PC-3 (cell line): Measurements from ENCODE around the gene PPP1R16B. TPM values are rescaled to one million over a fixed set of nuclear protein-coding genes. Genes with fewer than 3 reads are reported as not detected.
"Not testable (repeated sequence)": the region's sequence is repeated elsewhere in the genome, so short reads cannot be mapped to it uniquely, and the experiment has no call there.

Experiments used
- ATAC-seq: fragments of 200-7000 bp; cut with Tn5 transposase; 2 replicates; pipeline ENCODE4 v1.9.1; 2020; ENCODE audit warnings: mild to moderate bottlenecking, moderate library complexity
- BruUV-seq: library from RNA; stranded (reverse); fragments of 400-500 nt; replicated peaks from 2 replicates; lab custom pipeline; 2021; lab: Mats Ljungman, UMichigan
- CTCF ChIA-PET: fragments of 300-600 bp; sonication (Branson Sonifier 250); formaldehyde crosslinking; loops from one replicate; lab custom pipeline; 2022; ENCODE audit warnings: antibody characterized with exemption; lab: Charles Lee
- POLR2A ChIA-PET: fragments of 300-600 bp; sonication (Branson Sonifier 250); formaldehyde crosslinking; loops from one replicate; lab custom pipeline; 2022; ENCODE audit warnings: antibody characterized with exemption; ENCODE audit not compliant: unreplicated experiment; lab: Charles Lee
- DNase-seq: peaks from one replicate; pipeline ENCODE4 v3.0.0-alpha.2; 2015
- H2AFZ ChIP-seq: fragments of 300-600 bp; sonication (generic); 2 replicates; pipeline ENCODE4 v1.6.0; 2016; ENCODE audit warnings: antibody characterized with exemption, low read length
- H3F3A ChIP-seq: fragments of 300-600 bp; sonication (generic); one replicate; pipeline ENCODE4 v1.6.0; 2017; ENCODE audit warnings: antibody characterized with exemption, low read length, control low read depth, mild to moderate bottlenecking; ENCODE audit not compliant: unreplicated experiment
- H3K27ac ChIP-seq: fragments of 300-600 bp; sonication (generic); 2 replicates; pipeline ENCODE4 v1.5.1; 2016; ENCODE audit warnings: mild to moderate bottlenecking, low read length
- H3K27me3 ChIP-seq: fragments of 300-600 bp; sonication (generic); 2 replicates; pipeline ENCODE4 v1.6.1; 2016; ENCODE audit warnings: low read length, mixed read lengths
- H3K36me3 ChIP-seq: fragments of 300-600 bp; sonication (generic); 2 replicates; pipeline ENCODE4 v1.6.1; 2016; ENCODE audit warnings: low read depth, mixed run types, low read length, mixed read lengths
- H3K4me1 ChIP-seq: fragments of 300-600 bp; sonication (generic); 2 replicates; pipeline ENCODE4 v1.5.1; 2016; ENCODE audit warnings: low read length; ENCODE audit not compliant: insufficient read depth
- H3K4me2 ChIP-seq: fragments of 300-600 bp; sonication (generic); 2 replicates; pipeline ENCODE4 v1.6.0; 2016; ENCODE audit warnings: low read length
- H3K4me3 ChIP-seq: fragments of 300-600 bp; sonication (generic); 2 replicates; pipeline ENCODE4 v1.5.1; 2016; ENCODE audit warnings: mild to moderate bottlenecking, low read length, mixed read lengths
- H3K79me2 ChIP-seq: fragments of 300-600 bp; sonication (generic); 2 replicates; pipeline ENCODE4 v1.6.1; 2017; ENCODE audit warnings: low read length, mixed read lengths
- H3K9ac ChIP-seq: fragments of 300-600 bp; sonication (generic); 2 replicates; pipeline ENCODE4 v1.6.0; 2016; ENCODE audit warnings: mild to moderate bottlenecking, low read length
- H3K9me2 ChIP-seq: fragments of 300-600 bp; sonication (generic); replicated peaks from 2 replicates; pipeline ENCODE4 v1.6.1; 2016; ENCODE audit warnings: mixed run types, low read length, mixed read lengths
- H3K9me3 ChIP-seq: fragments of 300-600 bp; sonication (generic); 2 replicates; pipeline ENCODE4 v1.6.1; 2016; ENCODE audit warnings: low read length, mixed read lengths
- H4K20me1 ChIP-seq: fragments of 300-600 bp; sonication (generic); 2 replicates; pipeline ENCODE4 v1.6.1; 2016; ENCODE audit warnings: low read length, mixed read lengths
- EZH2 ChIP-seq: fragments of 300-600 bp; sonication (generic); IDR thresholded peaks from one replicate; pipeline ENCODE4 v1.6.1; 2017; ENCODE audit warnings: antibody characterized with exemption, mild to moderate bottlenecking, low read length; ENCODE audit not compliant: unreplicated experiment
- EZH2phosphoT487 ChIP-seq: fragments of 300-600 bp; sonication (generic); IDR thresholded peaks from 2 replicates; pipeline ENCODE4 v1.6.1; 2018; ENCODE audit warnings: mild to moderate bottlenecking, antibody characterized with exemption, low read length, borderline replicate concordance
- intact Hi-C: fragments of 100-400 bp; cut with micrococcal nuclease; formaldehyde crosslinking; loops from 2 replicates; pipeline ENCODE4 v1.9.0; 2023
- total RNA-seq: library from RNA; depleted of rRNA; stranded (reverse); fragments of >200 nt; gene quantifications from 2 replicates; pipeline ENCODE4 v1.2.3, GENCODE V29; 2014
- TF ChIP-seq, protein P1 (sequence below): fragments of 300-600 bp; sonication (generic); conservative IDR thresholded peaks from 2 replicates; pipeline ENCODE4 v1.5.1; 2017; ENCODE audit warnings: antibody characterized with exemption, low read depth, mild to moderate bottlenecking, low read length

The PPP1R16B gene
- total RNA-seq, 1 experiment from 2014 or later, result 0.04 TPM

DNA sequence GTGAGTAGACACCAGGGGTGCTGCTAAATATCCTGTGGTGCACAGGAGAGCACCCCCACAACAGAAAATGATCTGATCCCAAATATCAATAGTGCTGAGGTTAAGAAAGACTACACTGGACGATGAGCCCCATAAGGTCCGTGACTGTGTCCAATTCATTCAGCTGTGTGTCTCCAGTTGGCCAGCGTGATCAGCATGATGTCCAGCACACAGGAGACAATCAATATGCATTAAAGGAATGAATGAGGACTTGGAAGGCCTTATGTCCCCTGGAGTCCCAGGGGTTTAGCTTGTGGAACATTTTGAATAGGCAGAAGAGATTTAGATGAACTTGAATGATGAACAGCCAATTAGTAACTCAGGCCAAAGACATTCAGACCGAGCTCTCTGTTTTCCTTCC, 6.3 kb downstream of the PPP1R16B start:
- ChIA-PET CTCF (no interaction called here), POLR2A (no interaction called here)
- no peaks in the 10 kb centered on the region for H3K9me3 ChIP-seq
- H2AFZ ChIP-seq, result no peak overlapping the region
- no peak overlapping the region for H3K4me2 ChIP-seq
- intact Hi-C loops, result no loop called here
- no peaks in the 10 kb centered on the region for H3K36me3 ChIP-seq
- peaks cover 78% of the 10 kb centered on the region for H3K27me3 ChIP-seq
- no peaks in the 10 kb centered on the region for H3K79me2 ChIP-seq
- no peak overlapping the region for H3K4me3 ChIP-seq
- H3K27ac ChIP-seq, result no peak overlapping the region
- no peaks in the 10 kb centered on the region for H3K9me2 ChIP-seq
- H3F3A ChIP-seq, result no peaks in the 10 kb centered on the region
- no peaks in the 10 kb centered on the region for H4K20me1 ChIP-seq
- no peaks in the 10 kb centered on the region for H3K4me1 ChIP-seq
- TF ChIP-seq EZH2phosphoT487, result no peak
- TF ChIP-seq, protein P1, sequence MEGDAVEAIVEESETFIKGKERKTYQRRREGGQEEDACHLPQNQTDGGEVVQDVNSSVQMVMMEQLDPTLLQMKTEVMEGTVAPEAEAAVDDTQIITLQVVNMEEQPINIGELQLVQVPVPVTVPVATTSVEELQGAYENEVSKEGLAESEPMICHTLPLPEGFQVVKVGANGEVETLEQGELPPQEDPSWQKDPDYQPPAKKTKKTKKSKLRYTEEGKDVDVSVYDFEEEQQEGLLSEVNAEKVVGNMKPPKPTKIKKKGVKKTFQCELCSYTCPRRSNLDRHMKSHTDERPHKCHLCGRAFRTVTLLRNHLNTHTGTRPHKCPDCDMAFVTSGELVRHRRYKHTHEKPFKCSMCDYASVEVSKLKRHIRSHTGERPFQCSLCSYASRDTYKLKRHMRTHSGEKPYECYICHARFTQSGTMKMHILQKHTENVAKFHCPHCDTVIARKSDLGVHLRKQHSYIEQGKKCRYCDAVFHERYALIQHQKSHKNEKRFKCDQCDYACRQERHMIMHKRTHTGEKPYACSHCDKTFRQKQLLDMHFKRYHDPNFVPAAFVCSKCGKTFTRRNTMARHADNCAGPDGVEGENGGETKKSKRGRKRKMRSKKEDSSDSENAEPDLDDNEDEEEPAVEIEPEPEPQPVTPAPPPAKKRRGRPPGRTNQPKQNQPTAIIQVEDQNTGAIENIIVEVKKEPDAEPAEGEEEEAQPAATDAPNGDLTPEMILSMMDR, result no peak
- TF ChIP-seq EZH2, result no peak
- no TSS peak for BruUV-seq
- ATAC-seq, result no peak
- no peak overlapping the region for H3K9ac ChIP-seq
- DNase-seq, result no peak

DNA sequence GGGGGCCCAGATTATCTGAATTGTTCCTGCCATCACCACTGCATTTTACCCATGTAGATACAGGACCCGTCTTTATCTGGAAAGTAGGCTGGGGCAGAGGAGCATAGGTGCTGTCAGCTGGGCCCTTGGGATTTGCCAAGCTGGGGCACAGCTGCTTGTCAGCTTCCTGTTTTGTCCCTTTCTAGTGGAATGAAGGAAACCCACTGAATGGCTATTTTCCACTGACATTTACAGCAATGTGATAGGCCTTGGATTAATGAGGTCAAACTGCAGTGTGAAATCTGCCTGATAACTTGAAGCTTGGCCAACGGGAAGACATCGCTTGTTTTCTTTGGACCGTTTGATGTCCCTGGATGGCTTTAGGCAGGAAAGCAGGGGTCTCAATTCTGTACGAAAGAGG, 6.7 kb downstream of the PPP1R16B start:
- H3K9me3 ChIP-seq, result no peaks in the 10 kb centered on the region
- ChIA-PET POLR2A (no interaction called here), CTCF (no interaction called here)
- intact Hi-C loops, result no loop called here
- H3F3A ChIP-seq, result no peaks in the 10 kb centered on the region
- no peaks in the 10 kb centered on the region for H3K79me2 ChIP-seq
- TF ChIP-seq EZH2 (no peak), EZH2phosphoT487 (no peak)
- TF ChIP-seq, protein P1, result no peak
- H2AFZ ChIP-seq, result no peak overlapping the region
- H3K9ac ChIP-seq, result no peak overlapping the region
- no peak overlapping the region for H3K4me3 ChIP-seq
- BruUV-seq, result no TSS peak
- H3K27me3 ChIP-seq, result peaks cover 76% of the 10 kb centered on the region
- H3K9me2 ChIP-seq, result no peaks in the 10 kb centered on the region
- no peaks in the 10 kb centered on the region for H3K36me3 ChIP-seq
- no peaks in the 10 kb centered on the region for H3K4me1 ChIP-seq
- no peak overlapping the region for H3K4me2 ChIP-seq
- DNase-seq, result no peak
- H3K27ac ChIP-seq, result no peak overlapping the region
- no peak for ATAC-seq
- no peaks in the 10 kb centered on the region for H4K20me1 ChIP-seq

DNA sequence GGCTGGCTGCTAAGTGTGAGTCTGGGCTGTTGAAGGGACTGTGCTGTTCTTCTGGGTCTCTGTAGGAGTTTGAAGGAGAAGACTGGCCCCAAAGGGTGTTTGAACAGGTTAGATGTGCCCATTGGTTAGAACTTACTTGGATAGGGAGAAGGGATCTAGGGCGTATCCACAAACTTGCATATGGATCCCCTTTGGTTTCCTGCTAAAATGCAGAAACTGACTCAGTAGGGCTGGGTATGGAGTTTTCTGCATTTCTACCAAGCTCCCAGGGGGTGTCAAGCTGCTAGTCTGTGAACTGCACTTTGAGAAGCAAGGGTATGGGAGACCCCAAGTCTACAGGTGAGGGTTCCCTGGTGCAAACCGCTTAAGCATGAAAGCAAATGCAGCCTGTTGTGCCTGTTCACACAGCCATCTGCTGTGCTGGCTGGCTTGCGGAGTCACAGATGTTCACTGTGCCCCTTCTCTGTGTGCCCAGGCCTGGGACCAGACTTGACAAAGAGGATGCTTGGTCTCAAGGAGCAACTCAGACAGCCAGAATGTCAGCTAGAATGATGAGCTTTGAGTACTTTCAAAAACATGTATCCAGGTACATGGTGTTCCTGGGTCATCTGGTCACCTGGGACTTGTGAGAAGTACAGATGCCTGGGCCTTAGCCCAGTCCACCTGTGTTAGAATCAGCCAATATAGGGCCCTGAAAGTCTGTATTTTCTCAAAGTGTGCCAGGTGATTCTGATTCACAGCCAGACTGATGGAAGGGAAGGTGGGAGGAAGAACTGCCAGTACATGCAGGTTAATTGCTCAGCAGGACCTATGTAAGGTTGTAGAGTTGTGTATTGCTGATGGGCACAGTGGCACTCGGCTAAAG, 7.4 kb downstream of the PPP1R16B start:
- intact Hi-C loops, result no loop called here
- Histone ChIP-seq H4K20me1 (no peaks in the 10 kb centered on the region), H3K4me1 (no peaks in the 10 kb centered on the region), H3K27ac (no peak overlapping the region), H3K4me2 (no peak overlapping the region), H3K9me3 (no peaks in the 10 kb centered on the region), H3K36me3 (no peaks in the 10 kb centered on the region), H3K27me3 (peaks cover 71% of the 10 kb centered on the region), H3K79me2 (no peaks in the 10 kb centered on the region), H2AFZ (no peak overlapping the region), H3K9me2 (no peaks in the 10 kb centered on the region), H3K4me3 (no peak overlapping the region), H3K9ac (no peak overlapping the region), H3F3A (no peaks in the 10 kb centered on the region)
- TF ChIP-seq, protein P1, result no peak
- TF ChIP-seq EZH2phosphoT487, result no peak
- no peak for TF ChIP-seq EZH2
- POLR2A ChIA-PET, result no interaction called here
- ATAC-seq, result no peak
- BruUV-seq, result no TSS peak
- DNase-seq, result no peak
- CTCF ChIA-PET, result no interaction called here

DNA sequence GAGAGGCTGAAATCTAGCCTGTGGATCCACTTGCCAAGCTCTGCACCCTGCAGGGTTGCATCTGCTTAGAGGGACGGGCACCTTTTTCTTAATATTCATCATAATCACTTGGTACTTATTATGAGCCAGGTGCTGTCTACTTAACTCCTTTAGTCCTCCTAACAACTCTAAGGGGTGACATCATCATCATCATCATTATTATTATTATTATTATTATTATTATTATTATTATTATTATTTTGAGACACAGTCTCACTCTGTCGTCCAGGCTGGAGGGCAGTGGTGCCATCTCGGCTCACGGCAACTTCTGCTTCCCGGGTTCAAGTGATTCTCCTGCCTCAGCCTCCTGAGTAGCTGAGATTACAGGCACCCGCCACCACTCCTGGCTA, 8.1 kb downstream of the PPP1R16B start:
- H2AFZ ChIP-seq, CTCF ChIA-PET, H3K4me2 ChIP-seq, H3K9me2 ChIP-seq, H3K27ac ChIP-seq, H3K4me3 ChIP-seq, H3K4me1 ChIP-seq, intact Hi-C loops, POLR2A ChIA-PET, H3K9ac ChIP-seq, BruUV-seq, DNase-seq, H3K36me3 ChIP-seq, ATAC-seq, H3F3A ChIP-seq, H4K20me1 ChIP-seq, H3K9me3 ChIP-seq, H3K79me2 ChIP-seq: not testable (repeated sequence)
- H3K27me3 ChIP-seq, result peaks cover 73% of the 10 kb centered on the region
